ENCODE measurements around the gene IL21.

Gene IL21

DNA sequence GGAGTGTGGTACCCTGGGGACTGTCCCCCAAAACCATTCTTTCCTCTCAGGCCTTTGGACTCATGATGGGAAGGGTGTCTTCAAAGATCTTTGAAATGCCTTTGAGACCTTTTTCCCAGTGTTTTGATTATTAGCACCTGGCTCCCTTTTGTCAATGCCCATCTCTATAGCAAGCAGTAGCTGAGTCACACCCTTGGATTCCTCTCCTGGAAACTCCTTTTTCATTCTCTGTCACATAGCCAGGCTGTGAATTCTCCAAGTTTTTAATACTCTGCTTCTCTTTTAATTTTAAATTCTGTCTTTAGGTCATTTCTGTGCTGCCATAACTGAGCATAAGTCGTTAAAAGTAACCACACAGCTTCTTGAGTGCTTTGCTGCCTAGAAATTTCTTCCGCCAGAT lies 29.7 kb downstream of the IL21 start:
- TF ChIP-seq, protein P1, sequence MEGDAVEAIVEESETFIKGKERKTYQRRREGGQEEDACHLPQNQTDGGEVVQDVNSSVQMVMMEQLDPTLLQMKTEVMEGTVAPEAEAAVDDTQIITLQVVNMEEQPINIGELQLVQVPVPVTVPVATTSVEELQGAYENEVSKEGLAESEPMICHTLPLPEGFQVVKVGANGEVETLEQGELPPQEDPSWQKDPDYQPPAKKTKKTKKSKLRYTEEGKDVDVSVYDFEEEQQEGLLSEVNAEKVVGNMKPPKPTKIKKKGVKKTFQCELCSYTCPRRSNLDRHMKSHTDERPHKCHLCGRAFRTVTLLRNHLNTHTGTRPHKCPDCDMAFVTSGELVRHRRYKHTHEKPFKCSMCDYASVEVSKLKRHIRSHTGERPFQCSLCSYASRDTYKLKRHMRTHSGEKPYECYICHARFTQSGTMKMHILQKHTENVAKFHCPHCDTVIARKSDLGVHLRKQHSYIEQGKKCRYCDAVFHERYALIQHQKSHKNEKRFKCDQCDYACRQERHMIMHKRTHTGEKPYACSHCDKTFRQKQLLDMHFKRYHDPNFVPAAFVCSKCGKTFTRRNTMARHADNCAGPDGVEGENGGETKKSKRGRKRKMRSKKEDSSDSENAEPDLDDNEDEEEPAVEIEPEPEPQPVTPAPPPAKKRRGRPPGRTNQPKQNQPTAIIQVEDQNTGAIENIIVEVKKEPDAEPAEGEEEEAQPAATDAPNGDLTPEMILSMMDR (IDR thresholded peaks at IDR 0.05; ENCODE audit: control extremely low read depth, extremely low read depth, low read depth, missing control alignments), result no peak
- POLR2A ChIA-PET, result no interaction called here
- DNase-seq (ENCODE audit: extremely low spot score), result no peak
- CTCF ChIA-PET, result interaction anchor here (0.6 to 1.2 kb wide), 2 partner anchors 13 to 40 kb away, joined by 4 to 5 read pairs; no protein-coding TSS in a partner anchor

DNA sequence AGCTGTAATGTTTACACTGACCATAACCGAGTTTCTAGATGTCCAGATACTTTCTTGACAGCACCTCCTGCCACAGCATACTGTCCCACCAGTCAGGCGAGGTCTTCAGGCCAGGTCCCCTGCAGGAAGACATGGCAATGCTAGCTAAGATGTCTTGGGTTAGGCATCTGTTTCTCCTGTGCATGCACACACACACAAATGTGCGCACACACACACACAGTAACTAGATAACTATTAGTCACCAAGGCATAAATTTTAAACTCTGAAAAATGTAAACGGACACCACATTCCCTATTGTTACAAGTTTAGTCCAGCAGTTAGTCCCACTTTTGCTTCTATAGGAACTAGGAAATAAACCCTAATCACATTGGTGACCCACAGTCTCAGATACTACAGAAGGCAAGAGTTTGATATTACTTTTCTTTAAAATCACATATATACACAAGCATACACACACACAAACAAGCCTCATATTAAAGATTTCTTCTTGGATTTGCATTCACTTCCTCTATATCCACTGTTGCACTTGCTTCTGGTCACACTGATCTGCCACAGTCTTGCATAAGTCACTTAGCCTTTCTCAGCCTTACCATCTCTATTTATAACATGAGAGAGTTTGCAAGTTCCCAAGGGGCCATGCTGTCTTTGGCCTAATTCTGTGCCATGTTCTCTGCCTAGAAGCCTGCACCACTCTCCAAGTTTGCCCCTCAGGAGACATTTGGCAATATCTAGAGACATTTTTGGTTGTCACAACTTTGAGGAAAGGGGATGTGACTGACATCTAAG lies 32.2 kb downstream of the IL21 start:
- ChIA-PET POLR2A (no interaction called here), CTCF (interaction anchor here (1.1 to 4.4 kb wide), 2 partner anchors 11 to 13 kb away, joined by 3 to 32 read pairs; no protein-coding TSS in a partner anchor)
- DNase-seq (ENCODE audit: extremely low spot score), result no peak
- TF ChIP-seq, protein P1 (IDR thresholded peaks at IDR 0.05; ENCODE audit: control extremely low read depth, extremely low read depth, low read depth, missing control alignments), result no peak

DNA sequence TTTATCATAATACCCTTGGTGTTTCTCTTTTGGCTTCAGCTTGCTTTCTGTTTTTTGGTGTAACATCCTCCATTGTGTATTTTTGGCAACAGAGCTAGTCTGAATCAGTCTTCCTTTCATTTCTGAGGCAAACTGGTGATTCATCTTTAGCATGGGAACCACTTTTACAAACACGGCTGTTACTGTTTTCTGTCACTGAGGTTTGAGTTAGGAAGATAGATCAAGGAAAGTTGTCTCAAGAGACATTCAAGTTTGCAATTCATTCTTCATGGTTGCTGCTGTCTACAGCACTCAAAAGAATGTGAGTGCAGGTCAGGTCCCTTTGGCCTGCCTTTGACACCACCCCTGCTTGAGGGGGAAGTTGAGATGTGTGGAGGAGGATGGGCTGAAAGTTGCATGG lies 36.3 kb downstream of the IL21 start:
- POLR2A ChIA-PET, result no interaction called here

DNA sequence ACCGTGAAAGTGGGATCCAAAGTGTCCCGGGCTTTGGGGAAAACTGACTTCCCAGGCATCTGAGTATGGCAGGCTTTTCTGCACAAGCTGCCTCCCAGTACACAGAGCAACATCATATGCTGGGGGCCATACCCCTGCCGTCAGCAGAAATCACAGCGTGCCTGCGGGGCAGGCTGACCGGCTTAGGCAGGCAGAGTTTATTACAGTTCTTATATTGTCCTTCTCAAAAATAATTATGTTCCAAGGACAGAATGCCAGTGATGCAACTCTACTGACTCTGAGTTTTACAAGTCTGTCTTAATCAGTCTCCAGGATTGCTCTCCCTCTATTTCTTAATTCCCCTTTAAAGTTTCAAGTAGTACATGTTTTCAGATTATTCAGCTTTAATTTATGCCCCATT lies 37.0 kb downstream of the IL21 start:
- no peak for DNase-seq (ENCODE audit: extremely low spot score)
- ChIA-PET CTCF (interaction anchor here (1.2 kb wide), 1 partner anchor 347 kb away, joined by 3 read pairs; no protein-coding TSS in a partner anchor), POLR2A (no interaction called here)
- TF ChIP-seq, protein P1 (IDR thresholded peaks at IDR 0.05; ENCODE audit: control extremely low read depth, extremely low read depth, low read depth, missing control alignments), result no peak

More for the DNA sequence above, 36.3 kb downstream of the IL21 start:
- CTCF ChIA-PET, result no interaction called here
- TF ChIP-seq, protein P1 (IDR thresholded peaks at IDR 0.05; ENCODE audit: control extremely low read depth, extremely low read depth, low read depth, missing control alignments), result no peak
- DNase-seq (ENCODE audit: extremely low spot score), result peak; percentile 25

DNA sequence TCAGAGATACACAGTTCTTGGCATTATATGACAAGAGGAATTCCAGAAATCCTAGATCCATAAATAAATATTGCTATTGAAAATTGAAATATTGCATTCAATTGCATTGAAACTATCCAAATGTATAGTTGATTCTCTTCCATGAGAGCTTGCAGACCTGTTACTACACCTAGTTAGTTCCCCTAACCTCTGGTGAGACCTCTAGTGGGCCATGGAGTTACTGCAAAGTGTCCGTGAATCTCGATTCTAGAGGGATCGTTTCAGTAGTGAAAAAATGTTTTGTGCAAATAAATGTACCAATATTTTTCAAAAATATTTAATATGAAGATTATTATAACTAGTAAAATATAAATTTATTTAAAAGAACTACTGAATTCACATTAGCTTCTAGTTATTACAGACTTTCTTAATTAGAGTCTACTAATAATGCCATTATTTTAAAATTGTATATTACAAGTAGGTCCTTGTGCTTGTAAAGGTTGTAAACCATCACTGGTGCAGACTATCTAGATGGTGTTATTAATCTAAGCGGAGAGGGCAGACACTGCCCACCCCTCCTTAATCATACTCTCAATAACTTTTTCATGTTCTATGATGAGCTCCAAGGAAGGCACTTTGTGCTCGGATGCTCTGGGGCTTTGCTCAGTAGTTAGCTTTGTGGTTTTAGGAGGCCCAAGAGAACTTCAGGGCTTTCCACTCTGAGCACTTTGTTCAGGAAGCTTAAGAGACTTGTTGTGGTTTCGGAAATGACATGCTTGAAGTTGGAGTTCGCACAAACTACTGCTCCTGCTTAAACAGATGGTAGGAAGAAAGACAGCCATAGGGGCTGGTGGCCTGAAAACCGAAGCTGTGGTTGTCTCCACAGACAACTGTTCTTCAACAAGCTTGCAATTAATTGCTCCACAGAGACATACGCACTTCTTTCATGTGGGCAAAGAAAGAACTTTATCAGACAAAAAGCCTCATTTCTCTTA lies 42.8 kb downstream of the IL21 start:
- ChIA-PET POLR2A (no interaction called here), CTCF (interaction anchor here (0.7 to 5.0 kb wide), 50 partner anchors 9 to 1207 kb away, joined by 3 to 80 read pairs (median 4); partner anchors contain the start of genes BBS12, CCNA2 and TRPC3)
- DNase-seq (ENCODE audit: extremely low spot score), result peak; percentile 57
- TF ChIP-seq, protein P1 (IDR thresholded peaks at IDR 0.05; ENCODE audit: control extremely low read depth, extremely low read depth, low read depth, missing control alignments), result peak; percentile 86

DNA sequence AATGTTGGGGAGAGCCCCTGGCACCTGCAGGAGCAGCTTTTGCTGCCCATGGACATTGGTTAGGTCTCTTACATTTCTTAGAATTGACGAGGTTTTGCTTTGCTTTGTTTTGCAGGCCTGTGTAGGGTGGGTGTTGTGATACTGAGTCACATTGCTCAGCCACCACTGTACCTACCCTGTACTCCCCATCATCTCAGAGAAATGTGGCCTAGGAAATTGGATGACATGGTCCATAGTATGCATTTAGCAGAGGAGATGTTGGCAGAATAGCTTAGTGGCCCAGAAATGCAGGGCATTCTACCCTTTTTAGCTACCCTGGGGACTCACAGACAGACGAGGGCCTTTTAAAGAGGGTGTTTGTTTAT lies 43.7 kb downstream of the IL21 start:
- ChIA-PET CTCF (interaction anchor here (0.7 to 5.0 kb wide), 38 partner anchors 10 to 1207 kb away, joined by 3 to 80 read pairs (median 4); partner anchors contain the start of genes BBS12, CCNA2 and TRPC3), POLR2A (no interaction called here)
- DNase-seq (ENCODE audit: extremely low spot score), result no peak
- TF ChIP-seq, protein P1 (IDR thresholded peaks at IDR 0.05; ENCODE audit: control extremely low read depth, extremely low read depth, low read depth, missing control alignments), result no peak

Data from GM10248 (cell line).